Vagina (tissue), 2 donors: ENCODE measurements around the gene RRAGC.

Experiments used
- CTCF ChIP-seq, 3 experiments: fragments of 450-650 bp in 2 of 3; fragments of 200-600 bp in 1 of 3; sonication (generic) in 1 of 3; IDR thresholded peaks; one replicate each; pipeline ENCODE4 v1.5.1; 2017 to 2019; ENCODE audit warnings: antibody characterized with exemption in 3 of 3, mild to moderate bottlenecking in 2 of 3, moderate library complexity in 2 of 3
- POLR2A ChIP-seq, 2 donors: fragments of 450-650 bp; IDR thresholded peaks; one replicate each; pipeline ENCODE4 v1.6.1; 2017; ENCODE audit warnings: antibody characterized with exemption in 2 of 2, mild to moderate bottlenecking in 2 of 2, moderate library complexity in 2 of 2
- POLR2AphosphoS5 ChIP-seq, 2 donors: sonication (generic); formaldehyde crosslinking; IDR thresholded peaks; one replicate each; pipeline ENCODE4 v1.9.0; 2017; ENCODE audit warnings: antibody characterized with exemption in 2 of 2, mild to moderate bottlenecking in 2 of 2, low read depth in 1 of 2; ENCODE audit not compliant: insufficient read depth in 1 of 2

DNA sequence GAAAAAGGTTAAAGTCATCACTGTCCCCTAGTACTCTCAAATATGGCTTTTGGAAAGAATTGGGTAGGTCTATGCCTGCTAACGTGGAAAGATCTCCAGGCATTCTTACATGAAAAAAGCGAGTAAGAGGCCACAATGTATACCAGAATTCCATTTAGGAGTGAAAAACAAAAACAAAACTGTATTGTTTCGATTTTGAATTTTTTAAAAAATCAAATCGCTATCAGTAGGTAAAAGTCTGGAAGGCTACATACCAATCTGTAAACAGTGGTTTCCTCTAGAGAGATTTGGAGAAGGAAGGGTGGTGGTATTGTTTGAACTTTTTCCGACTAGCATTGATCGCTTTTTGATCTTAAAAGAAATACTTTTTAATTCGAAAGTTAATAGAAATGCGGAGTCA, 55.9 kb downstream of the RRAGC start:
- no peak for TF ChIP-seq CTCF (IDR thresholded peaks at IDR 0.05)
- no peak for TF ChIP-seq POLR2A (IDR thresholded peaks at IDR 0.05)
- TF ChIP-seq POLR2AphosphoS5 (IDR thresholded peaks at IDR 0.05; ENCODE audit: insufficient read depth in 1 of 2, low read depth in 1 of 2), result no peak
